ENCODE data around the gene FNDC8.
"Not testable (repeated sequence)": the region's sequence is repeated elsewhere in the genome, so short reads cannot be mapped to it uniquely, and the experiment has no call there.

Gene FNDC8

DNA sequence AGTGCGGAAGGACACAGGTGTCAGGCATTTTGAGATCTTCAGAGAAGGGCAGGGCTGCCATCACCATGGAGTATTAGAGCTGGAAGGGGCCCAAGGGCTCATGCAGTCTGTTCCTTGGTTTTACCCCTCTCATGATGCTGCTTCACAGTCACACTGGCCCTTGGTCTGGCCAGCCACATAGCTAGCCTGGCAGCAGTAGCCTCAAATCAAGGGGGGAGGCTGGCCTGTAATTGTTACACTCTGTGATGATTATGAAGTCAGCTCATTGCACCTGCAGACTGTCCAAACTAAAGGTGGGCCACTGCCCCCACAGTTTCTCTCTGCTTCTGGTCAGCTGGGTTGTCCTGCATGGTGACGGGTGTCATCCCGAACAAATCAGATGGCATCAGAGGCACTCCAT, at the start of gene FNDC8:
Gene FNDC8 (plus strand): TSS at position 301 of the 400 bp plus-strand sequence. CDS start 79 bp downstream, at position 380.
- ATAC-seq: no peak

DNA sequence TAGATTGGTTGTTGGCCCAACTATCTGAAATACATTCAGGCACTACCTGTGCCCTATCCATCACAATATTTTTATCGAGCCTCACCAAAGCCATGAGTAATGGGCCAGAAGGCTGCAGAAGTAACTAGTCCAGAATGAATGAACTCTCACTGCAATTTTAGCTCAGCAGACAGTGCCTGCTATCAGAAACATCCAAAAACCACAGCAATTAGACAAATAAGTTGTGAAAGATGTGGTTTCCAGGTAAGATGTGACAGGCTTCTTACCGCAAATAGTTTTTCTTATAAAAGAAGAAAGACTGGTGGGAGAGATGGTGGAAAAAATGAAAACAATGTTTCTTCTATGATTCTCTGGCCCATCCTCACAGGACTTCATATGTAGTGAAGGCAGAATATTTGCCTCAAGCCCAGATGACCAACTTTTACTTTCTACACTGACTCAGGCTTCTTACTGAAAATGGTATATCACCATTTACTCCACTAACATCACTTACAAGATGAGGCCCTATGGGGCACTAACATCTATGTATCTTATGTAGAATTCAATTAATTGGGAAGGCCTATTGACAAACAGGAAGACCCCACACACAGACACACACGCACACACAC, 48.1 kb upstream of the FNDC8 start:
- peak; percentile 63 to 77 for ATAC-seq

DNA sequence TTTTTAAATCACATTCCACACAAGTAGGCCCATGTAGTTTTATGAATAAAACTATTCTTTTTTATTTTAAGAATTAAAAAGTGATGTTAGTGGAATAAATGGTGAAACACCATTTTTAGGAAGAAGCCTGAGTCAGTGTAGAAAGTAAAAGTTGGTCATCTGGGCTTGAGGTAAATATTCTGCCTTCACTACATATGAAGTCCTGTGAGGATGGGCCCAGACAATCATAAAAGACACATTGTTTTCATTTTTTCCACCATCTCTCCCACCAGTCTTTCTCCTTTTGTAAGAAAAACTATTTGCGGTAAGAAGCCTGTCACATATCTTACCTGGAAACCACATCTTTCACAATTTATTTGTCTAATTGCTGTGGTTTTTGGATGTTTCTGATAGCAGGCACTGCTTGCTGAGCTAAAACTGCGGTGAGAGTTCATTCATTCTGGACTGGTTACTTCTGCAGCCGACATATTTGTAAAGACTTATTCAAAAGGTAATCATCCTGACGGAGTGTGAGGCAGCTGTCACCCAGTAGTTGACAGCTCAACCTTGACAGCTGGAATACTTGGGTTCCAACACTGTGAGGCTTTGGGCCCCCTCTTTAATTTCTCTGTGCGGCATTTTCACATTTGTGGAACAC, 47.3 kb upstream of the FNDC8 start:
- ATAC-seq: peak; percentile 22 to 28

DNA sequence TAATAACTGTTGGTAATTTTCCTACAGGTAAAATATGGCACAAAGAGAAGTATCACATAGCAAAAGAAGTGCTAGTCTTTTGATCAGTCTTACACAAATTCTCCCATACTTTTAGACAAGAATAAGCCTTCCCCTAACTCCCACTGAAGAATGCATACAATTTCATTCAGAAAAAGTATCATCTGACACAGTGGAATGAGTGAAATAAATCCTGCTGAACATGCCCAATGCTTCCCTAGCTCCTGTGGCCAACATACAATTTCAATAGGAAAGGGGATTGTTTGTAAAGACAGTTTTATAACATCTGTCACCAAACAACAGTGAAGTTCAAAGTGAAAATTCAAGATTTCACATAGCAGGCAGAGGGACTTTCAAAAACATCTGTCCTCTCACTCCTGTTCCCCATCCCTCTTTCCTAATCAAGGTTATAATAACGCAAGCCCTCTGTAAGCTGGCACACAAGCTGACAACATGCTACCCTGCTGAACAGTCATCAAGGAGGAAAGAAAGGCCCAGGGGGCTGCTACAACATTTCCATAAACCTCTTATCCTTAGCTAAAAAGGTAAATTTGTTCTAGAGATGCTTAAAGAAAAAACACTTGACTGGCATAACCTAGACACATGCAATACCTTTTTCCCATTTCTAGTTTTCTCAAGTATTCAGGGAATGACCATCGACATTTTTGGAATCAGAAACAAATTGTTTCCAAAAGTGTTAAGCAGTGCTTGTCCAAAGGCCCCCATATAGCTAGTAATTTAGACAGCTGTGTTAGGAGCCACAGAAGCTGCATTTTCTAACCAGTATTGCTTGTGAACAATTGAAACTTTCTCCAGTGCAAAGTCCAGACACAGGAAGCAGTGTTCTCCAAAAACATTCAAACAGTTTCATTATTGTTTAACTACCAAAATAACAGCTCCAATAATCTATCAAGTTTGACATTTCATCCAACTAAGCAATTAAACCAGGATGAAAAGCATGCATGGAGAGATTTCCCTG, 46.4 kb upstream of the FNDC8 start:
- ATAC-seq: no peak

DNA sequence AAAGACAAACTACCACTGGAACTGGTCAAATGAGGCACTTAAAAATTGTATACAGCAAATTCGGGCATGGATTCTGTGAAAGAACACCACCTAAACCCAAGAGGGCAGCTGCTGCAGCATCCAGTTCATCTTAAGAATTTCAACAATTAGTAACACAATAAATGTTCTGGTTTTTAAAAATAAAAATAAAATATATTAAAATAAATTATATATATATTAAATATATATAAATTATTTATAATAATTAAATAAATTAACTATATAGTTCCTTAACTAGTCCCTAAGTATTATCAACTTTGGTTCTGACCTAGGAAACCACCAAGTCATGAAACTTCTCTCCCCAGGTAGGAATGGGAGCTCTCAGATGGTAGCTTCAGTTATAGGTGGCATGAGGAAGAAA, 44.5 kb upstream of the FNDC8 start:
- ATAC-seq: no peak

DNA sequence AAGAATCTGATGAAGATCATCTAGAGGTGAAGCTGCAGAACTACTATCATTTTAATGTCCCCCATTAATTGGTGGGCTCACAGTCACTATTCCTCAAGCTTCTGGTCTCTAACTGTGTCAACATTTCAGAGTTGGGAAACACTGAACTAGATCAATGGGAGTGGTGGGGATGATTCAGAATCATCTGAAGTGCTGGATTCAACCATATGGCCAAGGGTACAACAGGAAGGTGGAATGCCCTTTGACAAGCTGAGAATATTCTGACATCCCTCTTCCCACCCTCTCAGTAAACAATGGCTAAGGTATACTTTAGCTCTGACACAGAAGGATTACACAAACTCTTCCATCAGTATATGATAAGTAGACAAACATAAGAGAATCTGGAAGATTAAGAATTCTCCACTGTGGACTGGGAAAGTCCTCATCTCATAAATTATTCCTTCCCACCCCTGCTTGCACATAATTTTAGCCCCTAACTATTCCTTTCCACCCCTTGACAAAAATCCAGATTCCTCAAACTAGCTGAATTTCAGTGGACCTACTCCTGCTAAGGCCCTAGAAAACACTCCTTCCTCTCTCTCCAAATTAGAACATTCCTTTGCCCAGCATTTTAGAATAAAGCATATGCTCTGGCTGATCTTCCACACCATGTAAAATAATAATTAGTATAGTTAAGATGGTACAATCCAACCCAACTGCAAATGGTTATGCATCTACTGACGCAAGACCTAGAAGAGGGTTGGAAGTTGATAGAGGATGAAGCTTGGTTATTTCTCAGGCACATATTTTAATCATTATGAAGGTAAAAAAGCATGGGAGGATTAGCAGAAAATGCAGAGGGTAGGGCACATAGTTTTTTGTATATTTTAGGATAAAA, 41.6 kb upstream of the FNDC8 start:
- ATAC-seq: no peak

DNA sequence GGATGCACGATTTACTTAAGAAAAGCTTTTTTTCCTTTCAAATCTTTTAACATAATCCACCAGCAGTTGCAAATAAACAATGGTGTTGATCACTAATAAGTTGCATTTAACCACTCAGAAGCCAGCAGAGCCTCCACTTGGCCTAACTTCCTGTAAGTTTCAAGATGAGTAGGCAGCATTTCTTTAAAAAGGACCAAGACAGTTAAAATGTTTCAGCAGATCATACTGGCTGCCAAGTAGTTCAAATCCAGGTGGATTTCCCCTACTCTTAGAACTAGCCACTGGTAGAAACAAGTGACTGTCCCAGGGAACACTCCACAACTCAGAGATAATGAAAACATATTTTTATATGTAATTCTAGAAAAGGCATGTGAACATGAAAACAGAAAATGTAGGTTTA, 40.9 kb upstream of the FNDC8 start:
- peak in 1 of 2 donors; percentile 22 for ATAC-seq

DNA sequence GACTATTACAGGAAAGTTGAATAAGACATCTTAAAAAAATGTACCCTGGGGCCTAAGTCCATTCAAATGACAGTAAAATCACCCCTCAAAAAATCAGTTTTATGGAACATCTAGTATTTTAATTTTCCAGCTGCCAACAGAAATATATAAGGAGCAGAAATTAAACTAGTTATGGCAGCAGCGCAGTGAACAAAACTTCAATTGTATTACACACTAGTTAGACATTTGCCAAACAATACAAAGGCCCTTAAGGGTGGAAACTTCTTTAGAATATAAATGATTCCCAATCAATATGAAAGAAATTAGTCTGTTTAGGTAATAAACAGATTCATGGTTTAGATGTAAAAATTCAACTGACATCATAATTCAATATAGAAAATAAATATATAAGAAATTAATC, 39.8 kb upstream of the FNDC8 start:
- ATAC-seq: no peak

DNA sequence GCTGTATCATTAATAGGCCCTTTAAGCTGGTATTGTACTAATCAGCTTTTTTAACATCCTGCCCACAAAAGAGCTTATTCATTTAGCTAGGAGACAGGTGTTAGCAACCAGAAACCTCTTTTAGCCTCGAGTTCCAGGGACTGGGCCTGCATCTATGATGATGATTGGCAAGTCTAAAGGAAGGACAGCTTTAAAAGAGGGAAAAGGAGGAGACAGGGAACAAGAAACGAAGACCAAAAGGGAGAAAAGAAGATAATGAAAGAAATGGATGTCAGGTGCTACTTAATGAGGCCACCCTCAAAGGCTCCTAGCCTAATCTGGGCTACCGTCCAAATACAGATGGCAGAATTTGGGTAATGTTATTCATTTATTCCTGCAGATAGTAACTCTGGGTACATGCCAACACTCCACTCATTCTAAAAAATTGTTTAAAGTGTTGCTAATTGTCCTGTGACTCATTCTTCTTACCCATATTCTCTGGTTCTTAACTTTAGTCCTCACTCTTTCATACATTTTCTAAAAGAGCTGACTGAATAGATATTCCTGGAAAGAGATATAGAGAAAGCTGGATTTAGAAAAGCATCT, 39.2 kb upstream of the FNDC8 start:
- ATAC-seq: peak; percentile 68 to 74

DNA sequence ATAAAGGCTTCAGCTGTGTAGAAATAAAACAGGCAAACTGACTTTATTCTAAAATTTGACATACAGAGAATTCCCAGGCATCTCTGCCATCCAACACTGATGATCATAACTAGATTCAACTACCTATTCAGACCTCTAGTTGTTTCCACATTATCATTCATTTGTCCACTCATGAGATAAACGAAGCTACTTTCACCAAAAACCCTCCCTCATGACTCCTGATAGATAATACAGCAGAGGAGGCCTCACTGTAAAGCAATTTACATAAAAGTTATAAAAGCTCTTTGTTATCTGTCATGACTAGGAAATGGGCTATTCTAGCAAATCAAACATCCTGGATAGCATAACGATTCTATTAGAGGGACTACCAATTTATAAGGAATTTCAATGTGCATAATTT, 38.3 kb upstream of the FNDC8 start:
- no peak for ATAC-seq

DNA sequence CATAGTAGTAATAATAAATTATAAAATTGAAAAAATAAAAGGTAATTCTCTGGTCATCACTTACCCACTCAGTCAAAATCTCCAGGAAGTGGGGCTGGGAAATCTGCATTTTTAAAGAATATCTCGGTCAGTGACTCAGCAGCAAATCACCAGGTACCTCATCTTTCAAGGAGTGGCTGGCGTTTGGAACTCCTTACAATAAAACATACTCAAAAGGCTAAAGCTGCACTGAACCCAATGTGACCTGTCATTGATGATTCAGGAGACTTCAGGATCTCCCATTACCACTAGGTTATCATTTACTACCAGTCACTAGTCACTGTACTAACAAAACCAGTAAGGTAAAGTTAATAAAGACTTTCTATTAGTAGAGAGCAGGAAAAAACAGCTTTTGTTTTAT, 36.4 kb upstream of the FNDC8 start:
- ATAC-seq: peak; percentile 6 to 8

DNA sequence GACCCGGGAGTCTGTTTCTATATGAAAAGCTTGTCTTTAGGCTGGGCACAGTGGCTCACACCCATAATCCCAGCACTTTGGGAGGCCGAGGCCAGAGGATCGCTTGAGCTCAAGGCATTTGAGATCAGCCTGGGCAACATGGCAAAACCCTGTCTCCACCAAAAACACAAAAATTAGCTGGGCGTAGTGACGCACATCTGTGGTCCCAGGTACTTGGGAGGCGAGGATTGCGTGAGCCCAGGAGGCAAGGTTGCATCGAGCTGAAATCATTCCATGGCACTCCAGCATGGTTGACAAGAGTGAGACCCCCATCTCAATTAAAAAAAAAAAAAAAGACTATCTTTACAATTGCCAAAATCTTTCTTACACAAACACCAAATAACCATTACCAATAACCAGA, 35.3 kb upstream of the FNDC8 start:
- ATAC-seq: no peak

DNA sequence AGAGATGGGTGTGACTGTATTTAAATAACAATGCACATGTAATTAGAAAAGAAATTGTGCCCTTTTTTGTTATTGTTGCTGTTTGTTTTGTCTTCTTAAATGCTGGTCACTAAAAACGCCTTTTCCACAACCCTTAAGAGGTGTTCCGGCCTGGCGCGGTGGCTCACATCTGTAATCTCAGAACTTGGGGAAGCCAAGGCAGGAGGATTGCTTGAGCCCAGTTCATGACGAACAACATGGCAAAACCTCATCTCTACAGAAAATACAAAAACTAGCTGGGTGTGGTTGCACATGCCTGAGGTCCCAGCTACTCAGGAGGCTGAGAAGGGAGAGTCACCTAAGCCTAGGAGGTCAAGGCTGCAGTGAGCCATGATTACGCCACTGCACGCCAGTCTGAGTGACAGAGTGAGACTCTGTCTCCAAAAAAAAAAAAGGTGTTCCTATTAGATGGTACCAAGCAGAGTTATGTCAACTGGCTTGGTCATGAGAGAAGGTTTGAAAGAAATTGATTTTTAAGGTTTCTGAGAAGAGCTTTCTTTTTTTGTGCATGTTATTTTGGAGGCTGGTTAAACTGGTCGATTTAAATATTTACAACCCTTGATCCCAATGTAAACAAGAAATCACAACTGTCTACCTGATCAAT, 34.4 kb upstream of the FNDC8 start:
- no peak for ATAC-seq

DNA sequence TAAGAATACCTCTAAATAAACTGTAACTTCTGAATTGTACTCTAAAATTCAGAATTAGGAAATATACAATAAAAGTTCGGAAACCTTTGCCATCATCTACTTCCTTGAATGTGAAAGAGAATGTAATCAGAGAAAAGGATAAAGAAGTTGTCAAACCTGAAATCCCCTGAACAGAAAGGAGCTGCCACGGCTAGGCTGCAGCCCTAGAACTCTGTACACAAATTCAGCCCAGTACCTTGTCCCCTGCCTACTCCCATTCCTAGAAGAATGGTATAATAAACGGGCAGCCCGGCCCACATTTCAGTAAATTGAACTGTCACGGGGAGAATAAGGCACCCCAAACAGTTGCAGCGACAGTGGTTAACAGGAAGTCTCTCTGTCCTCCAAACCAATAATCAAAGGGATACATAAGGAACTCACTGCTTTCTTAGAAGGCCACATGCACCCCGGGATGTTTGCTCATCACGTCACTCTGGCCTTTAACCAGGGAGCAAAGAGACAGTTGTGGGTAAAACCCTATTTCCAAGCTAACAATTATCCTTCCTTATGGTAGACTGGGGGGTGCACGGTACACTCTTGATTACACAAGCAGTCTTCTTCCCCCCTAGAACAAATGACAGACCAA, 33.6 kb upstream of the FNDC8 start:
- no peak for ATAC-seq

DNA sequence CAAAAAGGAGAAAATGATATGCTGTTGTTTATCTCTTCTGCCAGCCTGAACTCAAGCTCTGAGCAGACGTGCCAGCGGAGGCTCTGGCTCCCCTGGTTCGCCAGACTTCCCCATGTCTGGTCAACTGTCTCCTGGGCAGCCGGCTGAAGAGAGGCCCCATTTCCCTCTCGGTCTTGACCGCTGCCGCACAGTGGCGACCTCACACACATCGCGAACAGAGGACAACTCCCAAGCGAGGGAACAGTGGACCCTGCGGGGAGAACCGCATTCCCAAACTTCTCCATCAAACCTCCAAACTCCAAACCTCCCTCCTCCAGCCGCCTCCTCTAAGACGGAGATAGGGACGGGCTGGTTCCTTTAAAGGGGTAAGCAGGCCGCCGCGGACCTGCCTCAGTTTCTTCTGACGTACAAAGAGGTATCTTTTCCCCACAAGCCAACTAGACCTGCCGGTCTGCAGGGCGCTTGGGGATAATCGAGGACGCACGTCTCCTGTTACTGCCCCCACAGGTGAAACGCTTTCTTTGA, 33.0 kb upstream of the FNDC8 start:
- no peak for ATAC-seq

DNA sequence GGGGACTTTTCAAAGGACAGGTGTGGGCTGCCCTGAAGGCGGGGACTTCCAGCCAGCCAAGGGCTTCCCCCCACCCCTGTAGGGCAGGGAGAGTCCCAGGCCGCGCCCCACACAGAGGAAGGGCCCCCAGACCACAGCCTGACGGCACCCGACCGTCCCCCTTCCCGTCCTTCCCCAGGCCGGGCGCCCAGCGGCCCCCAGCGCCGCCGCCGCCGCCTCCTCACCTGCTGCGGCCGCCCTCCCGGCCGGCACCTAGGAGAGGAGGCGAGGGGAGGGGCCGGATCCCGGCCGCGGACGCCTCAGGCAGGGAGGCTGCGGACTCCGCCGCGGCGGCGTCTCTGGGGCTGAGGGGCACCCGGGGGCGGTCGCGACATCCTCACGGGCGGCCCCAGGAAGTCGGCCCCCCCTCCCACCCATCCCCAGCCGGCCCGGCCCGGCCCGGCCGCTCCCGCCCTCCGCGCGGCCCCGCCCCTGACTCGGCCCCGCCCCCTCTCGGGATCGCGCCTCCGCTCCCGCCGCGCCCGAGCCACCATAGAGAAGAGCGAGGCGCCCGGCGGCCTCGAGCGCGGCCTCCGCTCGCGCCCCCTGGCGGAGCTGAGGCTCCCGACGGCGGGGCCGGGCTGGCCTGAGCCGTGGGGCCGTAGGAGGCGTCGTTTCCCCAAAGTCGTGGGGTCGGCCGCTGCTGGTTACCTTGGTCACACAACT, 32.4 kb upstream of the FNDC8 start:
- peak; percentile 78 to 84 for ATAC-seq

DNA sequence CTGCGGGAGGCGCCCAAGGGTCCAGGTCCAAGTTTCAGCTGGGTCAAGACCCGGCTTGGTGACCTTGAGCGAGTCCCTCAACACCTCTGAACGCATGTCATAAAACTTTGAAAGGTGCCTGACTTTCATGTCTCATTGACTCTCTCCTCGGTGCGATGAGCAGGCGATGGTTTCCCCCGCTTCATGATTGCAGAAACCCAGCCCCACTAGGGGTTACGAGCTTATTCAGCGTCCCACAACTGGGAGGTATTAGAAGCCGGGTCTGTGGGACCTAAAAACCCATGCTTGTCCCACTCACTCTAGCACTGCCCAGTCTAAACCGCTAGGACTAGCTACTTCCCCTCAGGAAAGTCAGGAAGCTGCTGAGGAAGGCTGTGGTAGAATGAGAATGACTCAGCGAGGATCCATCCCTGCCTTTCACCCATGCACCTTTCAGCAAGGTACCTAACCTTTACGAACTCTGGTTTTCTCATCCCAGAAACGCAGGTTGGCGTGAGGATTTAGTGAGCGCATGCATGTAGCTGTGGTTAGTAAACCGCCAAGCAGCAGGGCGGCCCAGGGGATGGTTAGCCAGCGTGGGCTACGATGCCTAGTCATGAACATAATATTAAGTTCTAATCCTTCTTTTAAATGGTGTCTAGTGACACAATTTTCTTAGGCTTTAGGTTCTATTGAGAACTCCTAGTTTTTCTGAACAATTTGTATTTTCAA, 31.7 kb upstream of the FNDC8 start:
- ATAC-seq: peak; percentile 37 to 46

DNA sequence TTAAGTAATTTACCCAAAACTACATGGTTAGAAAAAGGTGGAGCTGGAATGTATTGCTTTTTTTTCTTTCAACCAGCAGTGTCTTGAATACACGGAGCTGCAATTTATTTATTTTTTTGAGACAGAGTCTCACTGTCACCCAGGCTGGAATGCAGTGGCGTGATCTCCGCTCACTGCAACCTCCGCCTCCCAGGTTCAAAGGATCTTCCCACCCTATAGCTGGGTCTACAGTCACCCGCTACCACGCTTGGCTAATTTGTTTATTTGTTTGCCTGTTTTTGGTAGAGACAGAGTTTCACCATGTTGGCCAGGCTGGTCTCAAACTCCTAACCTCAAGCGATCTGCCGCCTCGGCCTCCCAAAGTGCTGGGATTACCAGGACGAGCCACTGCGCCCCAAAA, 30.7 kb upstream of the FNDC8 start:
- ATAC-seq: not testable (repeated sequence)

DNA sequence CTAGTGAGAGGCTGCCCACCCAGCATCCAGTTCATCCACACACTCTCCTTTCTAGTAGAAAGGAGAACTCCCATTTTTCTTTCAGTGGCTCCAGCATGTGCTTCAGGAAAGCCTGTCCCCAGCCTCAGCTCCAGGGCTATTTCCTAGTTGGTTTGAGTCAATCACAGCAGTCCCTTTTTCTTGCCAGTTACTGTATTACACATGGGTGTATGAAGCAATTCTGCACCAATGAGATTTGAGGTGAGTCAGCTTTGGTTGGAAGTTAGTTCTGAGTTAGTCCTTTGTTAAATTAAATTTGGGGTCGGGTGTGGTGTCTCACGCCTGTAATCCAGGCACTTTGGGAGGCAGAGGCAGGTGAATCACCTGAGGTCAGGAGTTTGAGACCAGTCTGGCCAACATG, 26.5 kb upstream of the FNDC8 start:
- ATAC-seq: peak in 1 of 2 donors; percentile 27

DNA sequence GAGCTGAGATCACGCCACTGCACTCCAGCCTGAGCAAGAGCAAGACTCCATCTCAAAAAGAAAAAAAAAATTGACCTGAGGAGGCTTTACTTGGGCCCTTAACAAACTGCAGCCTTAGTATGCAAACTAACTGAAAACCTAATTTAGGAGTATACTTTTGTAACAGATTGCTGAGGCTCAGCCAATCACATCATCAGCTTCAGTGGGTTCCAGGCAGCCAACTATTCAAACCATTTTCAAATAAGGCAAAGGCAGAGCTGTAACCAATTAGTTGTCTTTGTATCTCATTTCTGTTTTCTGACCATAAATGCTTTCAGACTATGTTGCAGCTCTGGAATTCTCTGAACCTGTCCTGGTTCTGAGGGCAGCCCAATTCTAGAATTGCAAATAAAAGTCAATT, 25.7 kb upstream of the FNDC8 start:
- no peak for ATAC-seq
